Measurements from ENCODE around the gene USP28.

Gene USP28

DNA sequence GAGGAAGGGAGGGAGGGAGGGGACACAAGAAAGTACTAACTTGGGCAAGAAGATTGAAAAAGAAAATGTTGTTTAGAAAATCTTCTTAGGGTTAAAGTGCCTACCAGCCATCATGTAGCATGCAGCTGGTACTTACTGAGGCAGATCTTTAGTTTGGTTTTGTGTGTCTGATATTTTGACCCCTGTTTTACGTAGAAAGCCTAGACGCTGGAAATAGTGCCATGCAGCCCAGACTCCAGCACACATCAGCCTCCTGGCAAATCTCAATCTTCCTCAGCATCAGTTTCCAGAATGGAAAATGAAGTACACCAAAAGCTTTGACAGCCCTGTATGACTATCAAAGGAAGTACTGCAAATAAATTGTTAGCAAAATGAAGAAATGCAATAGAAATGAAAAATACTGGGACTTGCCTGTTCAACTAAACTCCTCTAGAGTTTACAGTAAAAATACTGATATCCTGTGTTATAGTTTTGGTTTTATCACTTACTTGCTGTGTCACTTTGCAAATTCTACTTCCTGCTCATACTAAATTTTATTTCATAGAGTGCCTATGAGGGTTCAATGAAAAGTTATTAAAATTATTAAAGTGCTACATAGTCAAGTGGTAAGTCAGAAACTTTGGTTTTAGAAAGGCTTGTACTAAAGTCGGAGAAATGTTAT lies 7.4 kb downstream of the USP28 start:
- no peak for DNase-seq (ENCODE audit: low read depth)
- no peak overlapping the region for H3K4me3 ChIP-seq (ENCODE audit: control insufficient read depth, low read depth, low read length)
- TF ChIP-seq, protein P1, sequence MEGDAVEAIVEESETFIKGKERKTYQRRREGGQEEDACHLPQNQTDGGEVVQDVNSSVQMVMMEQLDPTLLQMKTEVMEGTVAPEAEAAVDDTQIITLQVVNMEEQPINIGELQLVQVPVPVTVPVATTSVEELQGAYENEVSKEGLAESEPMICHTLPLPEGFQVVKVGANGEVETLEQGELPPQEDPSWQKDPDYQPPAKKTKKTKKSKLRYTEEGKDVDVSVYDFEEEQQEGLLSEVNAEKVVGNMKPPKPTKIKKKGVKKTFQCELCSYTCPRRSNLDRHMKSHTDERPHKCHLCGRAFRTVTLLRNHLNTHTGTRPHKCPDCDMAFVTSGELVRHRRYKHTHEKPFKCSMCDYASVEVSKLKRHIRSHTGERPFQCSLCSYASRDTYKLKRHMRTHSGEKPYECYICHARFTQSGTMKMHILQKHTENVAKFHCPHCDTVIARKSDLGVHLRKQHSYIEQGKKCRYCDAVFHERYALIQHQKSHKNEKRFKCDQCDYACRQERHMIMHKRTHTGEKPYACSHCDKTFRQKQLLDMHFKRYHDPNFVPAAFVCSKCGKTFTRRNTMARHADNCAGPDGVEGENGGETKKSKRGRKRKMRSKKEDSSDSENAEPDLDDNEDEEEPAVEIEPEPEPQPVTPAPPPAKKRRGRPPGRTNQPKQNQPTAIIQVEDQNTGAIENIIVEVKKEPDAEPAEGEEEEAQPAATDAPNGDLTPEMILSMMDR (conservative IDR thresholded peaks at IDR 0.05; ENCODE audit: control insufficient read depth, insufficient read depth, low read depth, low read length) = no peak

DNA sequence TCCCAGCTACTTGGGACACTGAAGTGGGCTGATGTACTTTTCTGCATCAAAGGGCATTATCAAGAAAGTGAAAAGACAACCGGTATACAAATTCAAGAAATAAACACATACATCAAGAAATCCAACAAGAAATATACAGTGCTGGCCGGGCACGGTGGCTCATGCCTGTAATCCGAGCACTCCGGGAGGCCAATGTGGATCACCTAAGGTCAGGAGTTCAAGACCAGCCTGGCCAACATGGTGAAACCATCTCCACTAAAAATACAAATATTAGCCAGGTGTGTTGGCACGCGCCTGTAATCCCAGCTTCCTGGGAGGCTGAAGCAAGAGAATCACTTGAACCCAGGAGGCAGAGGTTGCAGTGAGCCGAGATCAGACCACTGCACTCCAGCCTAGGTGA lies 9.5 kb downstream of the USP28 start:
- H3K4me3 ChIP-seq (ENCODE audit: control insufficient read depth, low read depth, low read length) = no peak overlapping the region
- TF ChIP-seq, protein P1 (conservative IDR thresholded peaks at IDR 0.05; ENCODE audit: control insufficient read depth, insufficient read depth, low read depth, low read length) = no peak
- no peak for DNase-seq (ENCODE audit: low read depth)

DNA sequence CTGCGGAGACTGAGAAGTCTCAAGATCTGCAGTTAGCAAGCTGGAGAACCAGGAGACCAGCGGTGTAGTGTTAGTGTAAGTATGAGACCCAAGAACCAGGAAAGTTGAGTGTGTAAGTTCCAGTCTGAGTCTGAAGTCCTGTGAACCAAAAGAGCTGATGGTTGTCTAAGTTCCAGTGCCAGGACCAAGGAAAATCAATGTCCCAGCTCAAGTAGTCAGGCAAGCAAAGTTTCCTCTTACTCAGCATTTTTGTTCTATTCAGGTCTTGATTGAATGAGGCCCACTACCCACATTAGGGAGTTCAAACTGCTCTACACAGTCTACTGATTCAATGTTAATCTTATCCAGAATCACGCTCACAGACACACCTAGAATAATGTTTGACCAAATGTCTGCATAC lies 11.0 kb downstream of the USP28 start:
- TF ChIP-seq, protein P1 (conservative IDR thresholded peaks at IDR 0.05; ENCODE audit: control insufficient read depth, insufficient read depth, low read depth, low read length) = no peak
- H3K4me3 ChIP-seq (ENCODE audit: control insufficient read depth, low read depth, low read length) = no peak overlapping the region
- DNase-seq (ENCODE audit: low read depth) = no peak

DNA sequence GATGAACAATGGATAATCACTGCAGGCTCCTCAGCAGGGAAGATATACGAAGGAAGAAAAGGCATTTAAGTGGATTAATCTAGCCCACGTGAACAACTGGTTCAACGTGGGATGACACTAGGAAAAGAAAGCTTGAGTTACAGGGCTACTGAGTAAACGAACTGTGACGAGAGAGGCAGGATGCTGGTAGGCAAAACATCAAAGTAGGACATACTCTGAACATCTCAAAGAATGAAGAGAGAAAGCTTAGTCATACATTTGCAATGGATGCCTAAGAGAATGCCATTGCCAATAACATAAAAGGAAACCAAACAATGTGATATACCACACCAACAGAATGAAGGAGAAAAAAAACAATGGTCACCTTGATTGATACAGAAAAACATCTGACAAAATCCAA lies 12.9 kb downstream of the USP28 start:
- TF ChIP-seq, protein P1 (conservative IDR thresholded peaks at IDR 0.05; ENCODE audit: control insufficient read depth, insufficient read depth, low read depth, low read length) = no peak
- DNase-seq (ENCODE audit: low read depth) = peak; percentile 34
- H3K4me3 ChIP-seq (ENCODE audit: control insufficient read depth, low read depth, low read length) = no peak overlapping the region

DNA sequence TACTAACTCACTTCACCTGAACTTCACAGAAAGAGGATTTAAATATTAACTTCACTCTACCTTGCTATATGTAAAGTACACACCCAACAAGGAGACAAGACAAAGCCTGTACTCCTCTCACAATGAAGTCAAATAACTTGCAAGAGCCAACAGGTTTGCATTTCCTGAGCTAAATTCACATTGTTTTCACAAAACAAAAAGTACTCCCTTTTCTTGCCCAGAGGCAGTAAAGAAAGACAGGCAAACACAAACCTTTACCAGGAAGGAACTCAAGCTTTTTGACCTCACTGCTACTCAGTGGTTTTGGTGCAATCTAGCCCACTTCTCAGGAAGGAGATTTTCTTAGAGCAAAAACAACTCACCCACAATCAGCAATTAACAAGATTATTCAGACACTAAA lies 15.7 kb downstream of the USP28 start:
- DNase-seq (ENCODE audit: low read depth) = no peak
- TF ChIP-seq, protein P1 (conservative IDR thresholded peaks at IDR 0.05; ENCODE audit: control insufficient read depth, insufficient read depth, low read depth, low read length) = no peak
- no peak overlapping the region for H3K4me3 ChIP-seq (ENCODE audit: control insufficient read depth, low read depth, low read length)

DNA sequence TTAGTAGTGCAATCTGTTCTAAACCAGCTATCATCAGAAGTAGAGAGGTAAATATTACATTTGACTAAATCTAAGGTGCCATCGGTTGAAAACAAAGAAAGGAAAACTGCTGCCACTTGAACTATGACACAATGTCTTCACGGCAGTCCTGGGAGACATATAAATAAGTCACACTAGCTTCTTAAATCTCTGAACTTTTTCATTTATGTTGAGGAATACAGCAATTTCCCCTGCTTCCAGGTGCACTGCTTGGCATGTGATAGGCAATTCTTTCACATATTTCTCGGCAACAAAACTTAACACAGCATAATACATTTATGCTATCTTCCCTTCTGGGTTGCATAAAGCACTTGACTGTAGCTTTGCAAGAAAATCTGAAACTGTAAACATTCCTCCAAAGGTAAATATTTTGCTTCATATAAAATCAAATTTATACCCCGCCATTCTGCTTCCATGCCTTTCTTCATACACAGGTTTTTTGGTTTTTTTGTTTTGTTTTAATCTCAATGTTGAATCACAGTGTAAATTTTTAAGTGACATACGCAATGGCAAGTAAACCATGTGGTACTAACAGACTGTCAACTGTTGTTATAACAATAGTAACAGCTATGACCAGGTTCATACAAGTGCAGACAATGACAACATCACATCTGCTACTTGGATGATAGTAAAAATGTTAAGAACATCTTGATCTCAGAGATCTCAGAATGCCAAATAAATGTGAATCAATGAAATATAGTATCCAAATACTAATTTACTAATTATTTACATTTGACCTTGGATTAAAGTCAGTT lies 18.2 kb downstream of the USP28 start:
- TF ChIP-seq, protein P1 (conservative IDR thresholded peaks at IDR 0.05; ENCODE audit: control insufficient read depth, insufficient read depth, low read depth, low read length) = no peak
- H3K4me3 ChIP-seq (ENCODE audit: control insufficient read depth, low read depth, low read length) = no peak overlapping the region
- no peak for DNase-seq (ENCODE audit: low read depth)

Data from fibroblast of mammary gland (primary cell).